SJSA1 (cell line): ENCODE data around the gene AP2B1. TPM values are rescaled to one million over a fixed set of nuclear protein-coding genes. Genes with fewer than 3 reads are reported as not detected.
"Not testable (repeated sequence)": the region's sequence is repeated elsewhere in the genome, so short reads cannot be mapped to it uniquely, and the experiment has no call there.

Experiments used
- DNase-seq, 2 experiments: peaks; one replicate each; pipeline ENCODE4 v3.0.0-alpha.2; 2015 to 2020; ENCODE audit warnings: low spot score in 2 of 2, low read depth in 1 of 2
- H3K27ac ChIP-seq: fragments of 250-450 bp; sonication (Bioruptor Pico); 2 replicates; pipeline ENCODE4 v1.5.1; 2020; ENCODE audit warnings: mild to moderate bottlenecking, moderate library complexity
- H3K27me3 ChIP-seq: fragments of 250-450 bp; sonication (Bioruptor Pico); replicated peaks from 2 replicates; pipeline ENCODE4 v1.5.1; 2020; ENCODE audit warnings: mild to moderate bottlenecking, moderate library complexity
- H3K36me3 ChIP-seq: fragments of 250-450 bp; sonication (Bioruptor Pico); 2 replicates; pipeline ENCODE4 v1.5.1; 2020; ENCODE audit warnings: mild to moderate bottlenecking
- H3K4me1 ChIP-seq: fragments of 250-450 bp; sonication (Bioruptor Pico); replicated peaks from 2 replicates; pipeline ENCODE4 v1.6.1; 2021; ENCODE audit warnings: mild to moderate bottlenecking
- H3K4me3 ChIP-seq: fragments of 250-450 bp; sonication (Bioruptor Pico); 2 replicates; pipeline ENCODE4 v1.5.1; 2020; ENCODE audit warnings: mild to moderate bottlenecking
- H3K9me3 ChIP-seq: fragments of 250-450 bp; sonication (Bioruptor Pico); replicated peaks from 2 replicates; pipeline ENCODE4 v1.5.1; 2020; ENCODE audit warnings: mild to moderate bottlenecking
- total RNA-seq: library from RNA; depleted of rRNA; stranded (reverse); fragments of >200 nt; shearing (Covaris generic); gene quantifications from 2 replicates; pipeline ENCODE4 v1.2.3, GENCODE V29; 2014

AP2B1 gene
- total RNA-seq, 1 experiment from 2014 or later = 109 TPM

- no peak for DNase-seq
- no peak overlapping the region for H3K27ac ChIP-seq
- no peak overlapping the region for H3K4me3 ChIP-seq
- H3K36me3 ChIP-seq = no peaks in the 10 kb centered on the region
- no peaks in the 10 kb centered on the region; the same call in 1 of the 2 replicates for H3K4me1 ChIP-seq
- H3K27me3 ChIP-seq = peaks cover 26% of the 10 kb centered on the region
- no peaks in the 10 kb centered on the region for H3K9me3 ChIP-seq
These were observed 162.7 kb downstream of the AP2B1 start for GRCh38 chr17:35749560-35750412.

- H3K4me3 ChIP-seq = no peak overlapping the region
These were observed 163.6 kb downstream of the AP2B1 start for GRCh38 chr17:35750526-35751395.

GRCh38 chr17:35751541-35751940 lies 164.4 kb downstream of the AP2B1 start:
- not testable (repeated sequence) for H3K4me1 ChIP-seq, H3K9me3 ChIP-seq, DNase-seq, H3K27ac ChIP-seq, H3K36me3 ChIP-seq, H3K4me3 ChIP-seq
- H3K27me3 ChIP-seq = peaks cover 26% of the 10 kb centered on the region

More at GRCh38 chr17:35750526-35751395, 163.6 kb downstream of the AP2B1 start:
- Histone ChIP-seq H3K27me3 (peaks cover 26% of the 10 kb centered on the region), H3K36me3 (no peaks in the 10 kb centered on the region), H3K27ac (no peak overlapping the region), H3K4me1 (no peaks in the 10 kb centered on the region; the same call in 1 of the 2 replicates), H3K9me3 (no peaks in the 10 kb centered on the region)
- DNase-seq = no peak

GRCh38 chr17:35752471-35752870 lies 165.3 kb downstream of the AP2B1 start:
- no peaks in the 10 kb centered on the region for H3K9me3 ChIP-seq
- peaks cover 26% of the 10 kb centered on the region for H3K27me3 ChIP-seq
- H3K36me3 ChIP-seq = no peaks in the 10 kb centered on the region
- no peaks in the 10 kb centered on the region; the same call in 1 of the 2 replicates for H3K4me1 ChIP-seq
- no peak overlapping the region for H3K27ac ChIP-seq
- H3K4me3 ChIP-seq = no peak overlapping the region
- DNase-seq = no peak

GRCh38 chr17:35752945-35753764 lies 166.0 kb downstream of the AP2B1 start, which contains the start of gene GAS2L2:
Gene GAS2L2 (minus strand): TSS chr17:35753239. CDS start chr17:35752850, 389 bp downstream.
- no peaks in the 10 kb centered on the region for H3K9me3 ChIP-seq
- no peaks in the 10 kb centered on the region; the same call in 1 of the 2 replicates for H3K4me1 ChIP-seq
- DNase-seq = no peak
- H3K27me3 ChIP-seq = peaks cover 26% of the 10 kb centered on the region
- H3K36me3 ChIP-seq = no peaks in the 10 kb centered on the region
- no peak within 1 kb of the TSS for H3K27ac ChIP-seq
- no peak within 1 kb of the TSS for H3K4me3 ChIP-seq

GRCh38 chr17:35757243-35757642 lies 170.1 kb downstream of the AP2B1 start:
- H3K4me1 ChIP-seq = no peaks in the 10 kb centered on the region
- DNase-seq = no peak
- H3K9me3 ChIP-seq = no peaks in the 10 kb centered on the region
- H3K27ac ChIP-seq = no peak overlapping the region
- no peaks in the 10 kb centered on the region for H3K27me3 ChIP-seq
- H3K4me3 ChIP-seq = no peak overlapping the region
- no peaks in the 10 kb centered on the region for H3K36me3 ChIP-seq

GRCh38 chr17:35760587-35760986 lies 173.5 kb downstream of the AP2B1 start, which contains the start of gene C17orf50:
Gene C17orf50 (plus strand): TSS chr17:35760887. CDS start chr17:35760942, 55 bp downstream.
- no peak for DNase-seq
- Histone ChIP-seq H3K9me3 (no peaks in the 10 kb centered on the region; the same call in 1 of the 2 replicates), H3K27me3 (no peaks in the 10 kb centered on the region), H3K4me1 (peaks cover 18% of the 10 kb centered on the region), H3K36me3 (no peaks in the 10 kb centered on the region), H3K27ac (no peak within 1 kb of the TSS), H3K4me3 (no peak within 1 kb of the TSS)

- H3K4me1 ChIP-seq = peaks cover 28% of the 10 kb centered on the region
- no peak overlapping the region for H3K4me3 ChIP-seq
- no peak for DNase-seq
- no peaks in the 10 kb centered on the region for H3K27me3 ChIP-seq
- no peaks in the 10 kb centered on the region; the same call in 1 of the 2 replicates for H3K9me3 ChIP-seq
- no peaks in the 10 kb centered on the region for H3K36me3 ChIP-seq
- no peak overlapping the region for H3K27ac ChIP-seq
These were observed 174.5 kb downstream of the AP2B1 start for GRCh38 chr17:35761601-35762000.

GRCh38 chr17:35763767-35764122 lies 176.6 kb downstream of the AP2B1 start:
- no peaks in the 10 kb centered on the region; the same call in 1 of the 2 replicates for H3K9me3 ChIP-seq
- no peak overlapping the region for H3K27ac ChIP-seq
- H3K27me3 ChIP-seq = no peaks in the 10 kb centered on the region
- H3K4me1 ChIP-seq = peaks cover 30% of the 10 kb centered on the region
- DNase-seq = no peak
- H3K36me3 ChIP-seq = no peaks in the 10 kb centered on the region
- H3K4me3 ChIP-seq = no peak overlapping the region; the same call in 1 of the 2 replicates

GRCh38 chr17:35764123-35764991 lies 177.2 kb downstream of the AP2B1 start:
- Histone ChIP-seq H3K36me3 (no peaks in the 10 kb centered on the region), H3K27me3 (no peaks in the 10 kb centered on the region), H3K4me3 (peak overlapping the region; percentile 29), H3K9me3 (no peaks in the 10 kb centered on the region; the same call in 1 of the 2 replicates), H3K27ac (no peak overlapping the region), H3K4me1 (peaks cover 30% of the 10 kb centered on the region)
- peak; percentile 86 to 87 for DNase-seq

GRCh38 chr17:35765086-35765710 lies 178.1 kb downstream of the AP2B1 start:
- H3K4me3 ChIP-seq = no peak overlapping the region
- no peaks in the 10 kb centered on the region for H3K36me3 ChIP-seq
- H3K9me3 ChIP-seq = no peaks in the 10 kb centered on the region; the same call in 1 of the 2 replicates
- no peaks in the 10 kb centered on the region for H3K27me3 ChIP-seq
- H3K4me1 ChIP-seq = peaks cover 30% of the 10 kb centered on the region
- H3K27ac ChIP-seq = no peak overlapping the region
- peak; percentile 74 to 80 for DNase-seq
